GM18511 (cell line): ENCODE data around the gene RAB8A.
"Not testable (repeated sequence)": the region's sequence is repeated elsewhere in the genome, so short reads cannot be mapped to it uniquely, and the experiment has no call there.

Experiments used
- ATAC-seq: cut with Tn5 transposase; IDR thresholded peaks from one replicate; pipeline ENCODE4 v1.9.1; 2021; ENCODE audit warnings: mild to moderate bottlenecking, moderate library complexity; ENCODE audit not compliant: unreplicated experiment

Gene RAB8A

DNA sequence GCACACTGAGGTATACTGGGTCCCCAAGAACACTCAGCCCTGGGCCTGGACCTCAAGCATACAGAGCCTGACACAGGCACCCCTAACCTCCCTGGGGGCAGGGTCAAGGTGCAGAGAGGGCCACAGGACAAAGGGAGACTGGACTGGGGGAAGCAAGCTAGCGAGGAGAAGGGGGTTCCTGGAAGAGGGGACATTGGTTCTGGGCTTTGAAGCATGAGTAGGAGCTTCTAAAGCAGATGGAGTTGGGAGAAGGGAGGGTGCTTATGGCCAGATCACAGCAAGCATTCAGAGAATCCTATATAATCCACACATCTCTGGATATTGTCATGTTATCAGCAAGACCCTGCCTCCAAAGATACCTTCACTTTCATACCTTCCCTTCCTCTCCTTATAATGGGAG is 58.4 kb downstream of the RAB8A start:
- no peak for ATAC-seq

DNA sequence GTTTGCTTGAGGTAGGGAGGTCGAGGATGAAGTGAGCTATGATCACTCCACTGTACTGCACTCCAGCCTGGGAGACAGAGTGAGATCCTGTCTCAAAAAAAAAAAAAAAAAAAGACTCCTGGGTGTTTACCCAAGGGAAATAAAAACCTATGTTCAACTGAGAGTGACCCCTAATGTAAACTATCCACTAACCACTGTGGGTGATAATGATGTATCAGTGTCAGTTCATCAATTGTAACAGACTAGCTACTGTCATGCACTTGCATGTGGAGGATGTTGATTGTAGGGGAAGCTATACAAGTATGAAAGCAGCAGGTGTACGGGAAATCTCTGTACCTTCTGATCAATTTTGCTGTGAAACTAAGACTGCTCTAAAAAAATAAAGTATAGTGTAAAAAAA is 64.3 kb downstream of the RAB8A start:
- ATAC-seq: no peak

GRCh38 chr19:16178866-16179265 is 67.2 kb downstream of the RAB8A start:
- ATAC-seq: not testable (repeated sequence)

DNA sequence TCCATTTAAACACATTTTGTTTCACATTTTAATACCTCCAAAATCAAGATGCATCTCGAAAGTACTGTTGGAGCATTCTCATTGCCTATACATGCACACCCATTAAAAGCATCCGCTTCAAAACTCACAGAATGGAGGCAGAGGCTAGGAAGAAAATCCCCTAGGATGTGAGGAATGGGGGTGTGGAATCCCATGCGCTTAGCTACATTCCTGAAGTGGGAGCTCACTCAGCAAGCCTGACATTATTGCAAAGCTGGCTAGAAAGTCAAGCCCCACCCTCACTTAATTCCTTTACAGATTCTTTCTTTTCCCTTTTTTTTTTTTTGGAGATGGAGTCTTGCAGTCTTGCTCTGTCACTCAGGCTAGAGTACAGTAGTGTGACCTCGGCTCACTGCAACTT is 68.9 kb downstream of the RAB8A start:
- no peak for ATAC-seq
